ENCODE measurements around the gene RIF1. TPM values are rescaled to one million over a fixed set of nuclear protein-coding genes. Genes with fewer than 3 reads are reported as not detected.

Gene RIF1
- total RNA-seq, 1 donor from 2014 or later: 12.1 TPM

DNA sequence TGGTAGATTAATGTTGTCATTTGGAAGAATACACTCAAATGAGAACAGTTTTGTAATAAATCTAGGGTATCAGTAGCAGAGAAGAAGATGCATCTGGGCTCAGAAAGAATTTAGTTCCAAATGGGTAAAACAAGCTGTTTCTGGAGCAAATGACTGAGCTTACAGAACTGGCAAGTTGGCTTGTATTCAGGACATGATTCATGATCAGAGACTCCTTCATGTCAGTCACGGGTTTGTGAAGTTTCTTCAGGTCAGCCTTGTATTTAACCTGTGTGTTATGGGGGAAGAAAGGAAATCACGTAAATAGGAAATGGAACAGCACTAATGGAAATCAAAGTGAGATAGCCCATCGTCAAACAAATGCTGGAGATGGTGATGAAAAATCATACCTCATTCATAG is 109.1 kb downstream of the RIF1 start:
- no peak for DNase-seq (ENCODE audit: low spot score)
- no peak for ATAC-seq

DNA sequence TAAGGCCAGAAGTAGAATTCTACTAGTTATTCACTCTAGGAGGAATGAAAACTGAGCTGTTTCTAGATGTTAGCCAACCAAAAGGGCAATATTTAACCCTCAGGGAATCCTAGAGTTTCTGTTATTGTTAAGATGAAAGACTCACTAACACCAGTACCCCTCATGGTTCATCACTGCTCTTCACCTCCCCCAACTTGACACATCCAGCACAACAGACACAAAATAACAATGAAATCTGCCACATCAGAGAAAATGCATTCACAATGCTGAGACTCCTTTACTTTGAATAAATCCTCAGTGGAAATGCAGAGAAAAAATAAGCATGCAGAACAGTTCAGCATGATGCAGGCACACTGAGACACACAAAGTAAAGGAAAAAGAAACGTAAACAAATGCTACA is 111.3 kb downstream of the RIF1 start:
- DNase-seq (ENCODE audit: low spot score): no peak

DNA sequence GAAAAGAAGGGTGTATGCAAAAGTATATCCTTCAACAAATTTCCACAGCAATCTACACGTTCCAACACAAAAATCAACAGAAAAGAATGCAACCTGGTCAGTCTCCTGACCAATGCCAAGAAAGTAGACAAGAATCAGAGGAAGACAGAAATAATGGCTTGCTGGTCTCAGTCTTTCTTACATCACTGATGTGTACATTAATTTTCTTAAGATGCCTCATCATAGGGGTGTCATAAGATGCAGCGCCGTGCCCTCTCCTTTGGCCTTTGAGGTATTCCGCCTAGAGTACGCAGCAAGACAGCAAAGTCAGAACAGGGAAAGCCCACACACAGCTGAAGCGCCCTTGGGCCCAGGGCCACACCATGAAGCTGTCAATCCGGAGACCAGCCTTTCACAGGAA is 112.9 kb downstream of the RIF1 start:
- ATAC-seq (no peak), DNase-seq (ENCODE audit: low spot score) (no peak)

More for the DNA sequence above, 111.3 kb downstream of the RIF1 start:
- ATAC-seq: no peak

DNA sequence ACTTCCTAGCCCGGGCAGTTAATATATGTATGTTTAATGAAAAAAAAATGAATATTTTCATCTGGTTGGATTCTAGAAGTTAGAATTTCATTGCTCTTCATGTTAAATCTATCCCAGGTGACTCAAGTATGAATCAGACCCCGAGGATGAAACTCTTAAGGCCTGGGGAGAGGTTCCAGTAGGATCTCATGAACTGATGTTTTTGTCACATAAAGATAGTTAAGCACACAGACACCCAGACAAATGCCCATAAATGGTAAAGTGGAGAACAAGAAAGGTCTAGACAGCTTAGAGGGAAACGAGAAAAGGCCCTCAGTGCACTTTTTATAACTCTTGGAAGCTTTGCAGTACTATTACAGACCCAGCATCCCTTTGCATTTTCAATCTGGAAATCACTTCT is 114.1 kb downstream of the RIF1 start:
- ATAC-seq: no peak

DNA sequence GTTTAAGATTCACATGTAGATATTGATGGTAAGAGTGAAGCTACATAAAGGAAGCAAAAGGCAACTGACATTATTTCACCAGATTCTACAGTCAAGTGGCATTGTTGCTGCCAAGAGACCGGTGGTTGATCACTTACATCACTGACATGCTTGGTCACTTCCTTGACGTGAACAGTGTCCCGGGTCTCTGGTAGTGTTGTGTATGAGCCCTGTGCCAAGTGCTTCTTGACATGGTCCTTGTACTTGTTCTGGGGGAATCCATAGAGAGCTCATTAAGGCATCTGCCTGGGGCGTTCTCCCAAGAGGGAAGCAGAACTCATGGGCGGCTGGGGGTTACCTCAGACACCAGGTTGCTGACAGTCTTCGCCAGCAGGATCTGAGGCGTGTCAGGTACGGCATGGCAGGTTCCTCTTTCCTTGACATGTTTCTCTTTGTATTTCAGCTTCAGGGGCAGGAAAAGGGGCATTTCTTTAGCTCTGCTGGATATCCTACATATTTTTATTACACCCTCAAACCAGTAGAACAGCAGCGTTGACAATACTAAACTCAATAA is 116.2 kb downstream of the RIF1 start:
- DNase-seq (ENCODE audit: low spot score) (no peak), ATAC-seq (no peak)

More for the DNA sequence above, 114.1 kb downstream of the RIF1 start:
- DNase-seq (ENCODE audit: low spot score): no peak

DNA sequence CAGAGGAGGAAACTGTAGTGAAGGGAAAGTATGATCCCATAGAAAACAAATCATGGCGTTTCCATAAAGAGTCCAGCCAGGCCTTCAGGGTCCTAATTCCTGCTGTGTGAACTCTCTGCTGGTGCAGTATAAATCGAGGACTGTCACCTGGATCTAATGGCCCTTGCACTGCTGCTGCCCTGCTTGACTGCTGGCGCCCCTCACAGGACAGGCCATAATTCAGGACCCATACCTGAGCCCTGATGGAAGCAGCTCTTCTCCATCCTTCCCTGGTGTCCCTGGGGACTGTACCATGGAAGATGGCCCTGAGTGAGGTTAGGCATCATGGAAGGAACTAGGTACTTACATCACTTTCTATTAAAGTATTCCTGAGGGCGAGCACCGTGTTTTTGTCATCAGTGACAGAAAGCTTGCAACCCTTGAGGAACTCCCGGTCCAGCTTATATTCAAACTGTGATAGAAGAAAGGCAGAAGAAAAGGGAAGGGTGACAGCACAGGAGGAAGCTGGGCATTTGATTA is 116.9 kb downstream of the RIF1 start:
- ATAC-seq (no peak), DNase-seq (ENCODE audit: low spot score) (no peak)

Other genes starting within 250 kb of the RIF1 start
- gene RBM43, start 148.0 kb upstream of the RIF1 start, total RNA-seq: 3.4 TPM
- 6.6 TPM for gene NMI, start 120.2 kb upstream of the RIF1 start, total RNA-seq
- not detected for gene TNFAIP6, start 52.3 kb upstream of the RIF1 start, total RNA-seq